ENCODE measurements around the gene NAA60. TPM values are rescaled to one million over a fixed set of nuclear protein-coding genes. Genes with fewer than 3 reads are reported as not detected.

Gene NAA60
- total and polyA plus RNA-seq, 2 experiments from 2014 or later: 47.2 to 82.4 TPM

- no peak overlapping the region for H3K4me2 ChIP-seq
- no peak overlapping the region for H3K27ac ChIP-seq
- no peaks in the 10 kb centered on the region for H3K36me3 ChIP-seq (replicated peaks; ENCODE audit: insufficient read depth, low read depth)
- no peaks in the 10 kb centered on the region for H4K20me1 ChIP-seq (ENCODE audit: insufficient read depth, poor library complexity, severe bottlenecking)
- H3K4me1 ChIP-seq (ENCODE audit: insufficient read depth): no peaks in the 10 kb centered on the region
- no peak overlapping the region for H2AFZ ChIP-seq
- H3K4me3 ChIP-seq: no peak overlapping the region
- H3K9me3 ChIP-seq (ENCODE audit: low read depth): no peaks in the 10 kb centered on the region
- H3K9me2 ChIP-seq (replicated peaks; ENCODE audit: insufficient read depth): no peaks in the 10 kb centered on the region
- no peaks in the 10 kb centered on the region for H3K27me3 ChIP-seq
- no peak for TF ChIP-seq EZH2phosphoT487 (IDR thresholded peaks at IDR 0.05; ENCODE audit: low read depth, severe bottlenecking, unreplicated experiment)
- WGBS (ENCODE audit: low lambda C conversion rate, missing lambda C conversion rate): 95% methylated on average over 20 of the region's 20 CpGs
- no peak for DNase-seq (ENCODE audit: low spot score)
- peaks cover 9% of the 10 kb centered on the region for H3K79me2 ChIP-seq
Measured at GRCh38 chr16:3485821-3486505, 42.5 kb downstream of the NAA60 start.

DNA sequence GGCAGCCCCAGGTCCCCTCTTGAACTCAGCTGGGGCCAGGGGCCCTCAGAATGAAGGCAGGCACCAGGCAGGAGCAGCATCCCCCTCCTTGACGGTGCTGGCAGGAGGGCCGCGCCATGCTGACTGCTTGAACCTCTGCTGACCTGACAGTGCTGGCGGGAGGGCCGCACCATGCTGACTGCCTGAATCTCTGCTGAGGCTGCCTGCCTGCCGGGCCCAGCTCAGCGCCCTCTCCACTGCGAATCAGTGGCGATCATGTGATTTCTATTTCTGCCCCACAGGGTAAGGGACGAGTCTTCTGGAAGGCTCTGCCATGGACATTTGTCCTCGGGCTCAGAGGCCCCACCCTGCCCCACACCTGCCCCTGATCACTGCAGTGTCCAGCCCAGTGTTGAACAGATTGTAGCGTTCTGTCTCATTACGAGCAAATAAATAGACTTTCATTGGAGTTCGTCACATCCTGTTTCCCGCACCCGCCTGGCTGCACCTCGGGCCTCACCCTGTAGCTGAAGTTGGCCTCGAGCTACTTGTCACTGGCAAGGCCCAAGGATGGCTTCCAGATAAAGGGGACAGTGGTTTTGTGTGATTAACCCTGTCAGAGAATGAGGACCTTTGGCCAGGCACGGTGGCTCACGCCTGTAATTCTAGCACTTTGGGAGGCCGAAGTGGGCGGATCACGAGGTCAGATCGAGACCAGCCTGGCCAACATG is 43.2 kb downstream of the NAA60 start:
- Histone ChIP-seq H3K27ac (no peak overlapping the region), H3K36me3 (replicated peaks; ENCODE audit: insufficient read depth, low read depth) (no peaks in the 10 kb centered on the region), H3K9me2 (replicated peaks; ENCODE audit: insufficient read depth) (no peaks in the 10 kb centered on the region), H3K9me3 (ENCODE audit: low read depth) (no peaks in the 10 kb centered on the region), H2AFZ (no peak overlapping the region), H3K27me3 (no peaks in the 10 kb centered on the region), H3K4me2 (no peak overlapping the region), H4K20me1 (ENCODE audit: insufficient read depth, poor library complexity, severe bottlenecking) (no peaks in the 10 kb centered on the region), H3K4me1 (ENCODE audit: insufficient read depth) (no peaks in the 10 kb centered on the region), H3K79me2 (peaks cover 6% of the 10 kb centered on the region), H3K4me3 (no peak overlapping the region)
- TF ChIP-seq EZH2 (IDR thresholded peaks at IDR 0.05; ENCODE audit: borderline replicate concordance) (no peak), EZH2phosphoT487 (IDR thresholded peaks at IDR 0.05; ENCODE audit: low read depth, severe bottlenecking, unreplicated experiment) (no peak)
- TF ChIP-seq, protein P1, sequence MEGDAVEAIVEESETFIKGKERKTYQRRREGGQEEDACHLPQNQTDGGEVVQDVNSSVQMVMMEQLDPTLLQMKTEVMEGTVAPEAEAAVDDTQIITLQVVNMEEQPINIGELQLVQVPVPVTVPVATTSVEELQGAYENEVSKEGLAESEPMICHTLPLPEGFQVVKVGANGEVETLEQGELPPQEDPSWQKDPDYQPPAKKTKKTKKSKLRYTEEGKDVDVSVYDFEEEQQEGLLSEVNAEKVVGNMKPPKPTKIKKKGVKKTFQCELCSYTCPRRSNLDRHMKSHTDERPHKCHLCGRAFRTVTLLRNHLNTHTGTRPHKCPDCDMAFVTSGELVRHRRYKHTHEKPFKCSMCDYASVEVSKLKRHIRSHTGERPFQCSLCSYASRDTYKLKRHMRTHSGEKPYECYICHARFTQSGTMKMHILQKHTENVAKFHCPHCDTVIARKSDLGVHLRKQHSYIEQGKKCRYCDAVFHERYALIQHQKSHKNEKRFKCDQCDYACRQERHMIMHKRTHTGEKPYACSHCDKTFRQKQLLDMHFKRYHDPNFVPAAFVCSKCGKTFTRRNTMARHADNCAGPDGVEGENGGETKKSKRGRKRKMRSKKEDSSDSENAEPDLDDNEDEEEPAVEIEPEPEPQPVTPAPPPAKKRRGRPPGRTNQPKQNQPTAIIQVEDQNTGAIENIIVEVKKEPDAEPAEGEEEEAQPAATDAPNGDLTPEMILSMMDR (IDR thresholded peaks at IDR 0.05; ENCODE audit: poor library complexity): no peak
- 93% methylated on average over 24 of the region's 24 CpGs for WGBS (ENCODE audit: low lambda C conversion rate, missing lambda C conversion rate)
- DNase-seq (ENCODE audit: low spot score): no peak

DNA sequence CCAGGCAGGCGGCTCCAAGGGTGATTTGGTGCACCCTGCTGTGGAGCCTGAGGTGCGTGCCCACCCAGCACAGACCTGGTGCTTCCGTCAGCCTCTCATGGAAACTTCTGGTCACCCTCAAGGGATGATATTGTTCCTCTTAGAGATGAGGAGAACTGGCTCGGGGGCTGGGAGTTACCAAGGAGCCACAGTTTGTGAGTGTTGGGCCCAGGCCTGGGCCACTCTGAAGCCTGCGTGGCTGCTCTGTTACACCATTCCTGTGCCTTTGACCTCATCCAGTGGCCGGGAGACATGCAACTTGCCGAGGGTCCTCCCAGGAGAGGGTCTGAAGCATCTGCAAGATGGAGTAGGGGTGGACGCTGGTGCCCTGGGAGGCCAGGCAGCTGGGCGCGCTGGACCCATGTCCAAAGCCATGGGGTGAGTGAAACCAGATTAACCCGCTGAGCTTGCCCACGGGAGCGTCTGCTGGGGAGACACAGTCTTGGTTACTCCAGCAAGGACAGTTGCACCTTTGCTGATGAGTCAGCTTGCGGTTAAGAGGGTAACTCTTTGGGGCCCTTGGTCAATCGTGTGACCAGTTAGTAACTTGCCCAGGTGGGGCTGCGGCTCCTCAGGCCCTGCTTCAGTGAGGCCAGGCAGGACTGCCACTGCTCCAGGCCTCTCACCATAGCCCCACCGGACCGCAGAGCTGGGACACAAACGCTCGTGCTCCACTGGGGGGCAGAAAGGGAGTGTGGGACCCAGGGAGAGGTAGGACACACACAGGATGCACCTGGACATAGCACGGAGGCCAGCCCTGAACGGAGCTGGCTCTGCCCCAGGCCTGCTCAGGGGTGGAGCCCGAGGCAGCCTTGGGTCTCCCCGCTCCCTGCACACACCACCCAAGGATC is 44.3 kb downstream of the NAA60 start:
- Histone ChIP-seq H3K27ac (no peak overlapping the region), H3K4me1 (ENCODE audit: insufficient read depth) (no peaks in the 10 kb centered on the region), H2AFZ (no peak overlapping the region), H4K20me1 (ENCODE audit: insufficient read depth, poor library complexity, severe bottlenecking) (no peaks in the 10 kb centered on the region), H3K36me3 (replicated peaks; ENCODE audit: insufficient read depth, low read depth) (no peaks in the 10 kb centered on the region), H3K4me3 (no peak overlapping the region), H3K27me3 (no peaks in the 10 kb centered on the region), H3K79me2 (no peaks in the 10 kb centered on the region), H3K9me2 (replicated peaks; ENCODE audit: insufficient read depth) (no peaks in the 10 kb centered on the region), H3K9me3 (ENCODE audit: low read depth) (no peaks in the 10 kb centered on the region), H3K4me2 (no peak overlapping the region)
- 92% methylated on average over 24 of the region's 24 CpGs for WGBS (ENCODE audit: low lambda C conversion rate, missing lambda C conversion rate)
- no peak for DNase-seq (ENCODE audit: low spot score)
- TF ChIP-seq EZH2 (IDR thresholded peaks at IDR 0.05; ENCODE audit: borderline replicate concordance) (no peak), EZH2phosphoT487 (IDR thresholded peaks at IDR 0.05; ENCODE audit: low read depth, severe bottlenecking, unreplicated experiment) (no peak)
- TF ChIP-seq, protein P1 (IDR thresholded peaks at IDR 0.05; ENCODE audit: poor library complexity): no peak

Data from hepatocyte (in vitro differentiated cells).